Keratinocyte (primary cell): Measurements from ENCODE around the gene C20orf141.

ENCODE experiments used
- CTCF ChIP-seq, 3 experiments: IDR thresholded peaks in 1 of 3; conservative IDR thresholded peaks in 1 of 3; optimal IDR thresholded peaks in 1 of 3; 2 replicates in 2 of 3; 3 replicates in 1 of 3; pipeline versions ENCODE3 to v1.5.1; 2011; ENCODE audit warnings: low read length in 3 of 3, mild to moderate bottlenecking in 3 of 3, moderate library complexity in 2 of 3, control low read depth in 1 of 3, inconsistent platforms in 1 of 3; ENCODE audit not compliant: insufficient read depth in 2 of 3; ENCODE audit errors: extremely low read depth in 1 of 3
- EZH2 ChIP-seq: IDR thresholded peaks from one replicate; pipeline ENCODE4 v1.6.1; 2012; ENCODE audit warnings: inconsistent platforms, mild to moderate bottlenecking, low read length, moderate library complexity

- no peak for TF ChIP-seq CTCF (optimal IDR thresholded peaks at IDR 0.05 in 1 of 3, IDR thresholded peaks at IDR 0.05 in 1 of 3, conservative IDR thresholded peaks at IDR 0.05 in 1 of 3; ENCODE audit: extremely low read depth in 1 of 3, insufficient read depth in 2 of 3, low read length in 3 of 3)
- peak; percentile 29 for TF ChIP-seq EZH2
Measured at GRCh38 chr20:2820084-2820895, 5.5 kb downstream of the C20orf141 start.
